ENCODE results near the gene ARAP3. TPM values are rescaled to one million over a fixed set of nuclear protein-coding genes. Genes with fewer than 3 reads are reported as not detected.

The ARAP3 gene
- total and polyA plus RNA-seq, 9 of the 15 experiments (the other 6 are each of a cell fraction or from before 2014, with no cell fraction given), result 0.83 to 25.7 (median 6.4) TPM

DNA sequence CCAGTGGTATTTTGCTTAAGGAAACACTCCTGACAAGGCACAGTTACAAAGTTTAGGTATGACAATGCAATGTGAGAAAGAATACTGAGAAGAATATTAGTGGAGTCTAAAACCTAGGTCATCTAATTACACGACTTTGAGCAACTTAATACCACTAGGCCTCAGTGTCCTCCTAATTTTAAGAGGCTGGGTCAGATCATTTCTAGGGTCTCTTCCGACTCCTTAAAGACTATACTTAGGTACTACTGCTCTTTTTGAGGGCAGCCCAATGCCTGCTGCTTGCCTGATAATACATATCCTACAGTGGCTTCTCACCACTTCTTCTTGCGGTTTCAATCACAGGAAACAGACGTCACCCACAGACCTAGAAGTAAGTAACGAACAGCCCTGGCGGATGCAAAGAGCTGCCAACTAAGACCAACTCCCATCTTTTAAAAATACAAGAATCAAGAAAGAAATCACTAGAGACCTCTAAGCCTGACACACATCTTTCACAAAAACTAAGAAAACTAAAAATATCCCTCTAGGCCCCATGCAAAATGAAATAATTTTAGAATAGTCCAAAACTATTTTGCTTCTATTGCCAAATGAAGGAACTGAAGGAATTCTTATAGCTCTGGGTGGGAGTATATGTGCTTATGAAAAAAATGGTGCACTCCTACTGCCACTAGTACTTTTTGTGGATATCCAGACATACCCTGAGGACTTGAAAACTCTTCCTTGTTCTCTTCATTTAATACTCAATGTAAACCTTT is 76.3 kb downstream of the ARAP3 start (continued):
- TF ChIP-seq, protein P1, sequence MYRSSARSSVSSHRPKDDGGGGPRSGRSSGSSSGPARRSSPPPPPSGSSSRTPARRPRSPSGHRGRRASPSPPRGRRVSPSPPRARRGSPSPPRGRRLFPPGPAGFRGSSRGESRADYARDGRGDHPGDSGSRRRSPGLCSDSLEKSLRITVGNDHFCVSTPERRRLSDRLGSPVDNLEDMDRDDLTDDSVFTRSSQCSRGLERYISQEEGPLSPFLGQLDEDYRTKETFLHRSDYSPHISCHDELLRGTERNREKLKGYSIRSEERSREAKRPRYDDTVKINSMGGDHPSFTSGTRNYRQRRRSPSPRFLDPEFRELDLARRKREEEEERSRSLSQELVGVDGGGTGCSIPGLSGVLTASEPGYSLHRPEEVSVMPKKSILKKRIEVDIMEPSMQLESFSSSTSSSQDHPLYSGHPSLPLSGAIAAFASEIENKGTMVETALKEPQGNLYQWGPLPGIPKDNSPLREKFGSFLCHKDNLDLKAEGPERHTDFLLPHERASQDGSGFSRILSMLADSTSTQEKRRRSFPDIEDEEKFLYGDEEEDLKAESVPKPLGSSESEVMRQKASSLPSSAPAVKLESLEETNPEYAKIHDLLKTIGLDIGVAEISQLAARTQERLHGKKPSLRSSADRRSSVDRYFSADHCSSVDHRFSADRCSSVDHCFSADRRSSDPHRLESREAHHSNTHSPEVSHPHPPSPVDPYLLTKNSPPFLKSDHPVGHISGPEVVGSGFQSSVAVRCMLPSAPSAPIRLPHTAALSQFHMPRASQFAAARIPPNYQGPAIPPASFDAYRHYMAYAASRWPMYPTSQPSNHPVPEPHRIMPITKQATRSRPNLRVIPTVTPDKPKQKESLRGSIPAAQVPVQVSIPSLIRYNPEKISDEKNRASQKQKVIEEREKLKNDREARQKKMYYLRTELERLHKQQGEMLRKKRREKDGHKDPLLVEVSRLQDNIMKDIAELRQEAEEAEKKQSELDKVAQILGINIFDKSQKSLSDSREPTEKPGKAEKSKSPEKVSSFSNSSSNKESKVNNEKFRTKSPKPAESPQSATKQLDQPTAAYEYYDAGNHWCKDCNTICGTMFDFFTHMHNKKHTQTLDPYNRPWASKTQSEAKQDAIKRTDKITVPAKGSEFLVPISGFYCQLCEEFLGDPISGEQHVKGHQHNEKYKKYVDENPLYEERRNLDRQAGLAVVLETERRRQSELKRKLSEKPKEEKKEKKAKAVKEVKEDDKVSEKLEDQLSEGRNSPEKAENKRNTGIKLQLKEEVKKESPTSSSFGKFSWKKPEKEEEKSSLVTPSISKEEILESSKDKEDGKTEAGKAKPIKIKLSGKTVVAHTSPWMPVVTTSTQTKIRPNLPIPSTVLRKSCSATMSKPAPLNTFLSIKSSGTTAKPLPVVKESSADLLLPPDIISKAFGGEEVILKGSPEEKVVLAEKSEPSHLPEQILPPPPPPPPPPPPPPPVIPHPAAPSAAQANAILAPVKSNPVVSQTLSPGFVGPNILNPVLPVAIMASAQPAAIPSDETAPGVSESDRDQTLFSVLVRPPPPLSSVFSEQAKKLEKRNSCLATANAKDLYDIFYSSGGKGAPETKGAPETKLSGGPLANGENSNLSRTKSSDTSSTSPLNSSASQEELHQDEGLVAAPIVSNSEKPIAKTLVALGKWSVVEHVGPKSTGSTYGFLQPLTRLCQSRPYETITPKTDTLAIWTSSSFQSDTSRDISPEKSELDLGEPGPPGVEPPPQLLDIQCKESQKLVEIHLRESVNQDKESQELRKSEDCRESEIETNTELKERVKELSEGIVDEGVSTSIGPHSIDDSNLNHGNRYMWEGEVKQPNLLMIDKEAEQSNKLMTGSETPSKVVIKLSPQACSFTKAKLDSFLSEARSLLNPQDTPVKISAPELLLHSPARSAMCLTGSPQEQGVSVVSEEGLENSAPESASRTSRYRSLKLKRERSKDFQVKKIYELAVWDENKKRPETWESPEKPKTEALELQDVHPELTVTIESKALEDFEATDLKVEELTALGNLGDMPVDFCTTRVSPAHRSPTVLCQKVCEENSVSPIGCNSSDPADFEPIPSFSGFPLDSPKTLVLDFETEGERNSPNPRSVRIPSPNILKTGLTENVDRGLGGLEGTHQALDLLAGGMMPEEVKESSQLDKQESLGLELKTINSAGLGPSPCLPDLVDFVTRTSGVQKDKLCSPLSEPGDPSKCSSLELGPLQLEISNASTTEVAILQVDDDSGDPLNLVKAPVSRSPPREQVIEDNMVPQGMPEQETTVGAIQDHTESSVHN (IDR thresholded peaks at IDR 0.05; ENCODE audit: borderline replicate concordance in 1 of 2, low read depth in 1 of 2), result no peak; a peak in 1 of 4 replicates
- TF ChIP-seq YY1 (IDR thresholded peaks at IDR 0.05; ENCODE audit: borderline replicate concordance in 1 of 3, control insufficient read depth in 1 of 3, extremely low read depth in 1 of 3, insufficient read depth in 3 of 3, insufficient read length in 1 of 3, insufficient replicate concordance in 2 of 3, low read depth in 1 of 3, low read length in 2 of 3), result no peak
- TF ChIP-seq E2F3 (CRISPR knock-in tag; IDR thresholded peaks at IDR 0.05), result no peak
- TF ChIP-seq NELFE (IDR thresholded peaks at IDR 0.05; ENCODE audit: insufficient read depth, insufficient read length), result no peak
- TF ChIP-seq CCAR2 (IDR thresholded peaks at IDR 0.05; ENCODE audit: low read depth, low read length), result no peak
- peak; percentile 68; the same call in 1 of the 2 replicates for TF ChIP-seq LCOR (CRISPR knock-in tag; IDR thresholded peaks at IDR 0.05)
- TF ChIP-seq, protein P2, sequence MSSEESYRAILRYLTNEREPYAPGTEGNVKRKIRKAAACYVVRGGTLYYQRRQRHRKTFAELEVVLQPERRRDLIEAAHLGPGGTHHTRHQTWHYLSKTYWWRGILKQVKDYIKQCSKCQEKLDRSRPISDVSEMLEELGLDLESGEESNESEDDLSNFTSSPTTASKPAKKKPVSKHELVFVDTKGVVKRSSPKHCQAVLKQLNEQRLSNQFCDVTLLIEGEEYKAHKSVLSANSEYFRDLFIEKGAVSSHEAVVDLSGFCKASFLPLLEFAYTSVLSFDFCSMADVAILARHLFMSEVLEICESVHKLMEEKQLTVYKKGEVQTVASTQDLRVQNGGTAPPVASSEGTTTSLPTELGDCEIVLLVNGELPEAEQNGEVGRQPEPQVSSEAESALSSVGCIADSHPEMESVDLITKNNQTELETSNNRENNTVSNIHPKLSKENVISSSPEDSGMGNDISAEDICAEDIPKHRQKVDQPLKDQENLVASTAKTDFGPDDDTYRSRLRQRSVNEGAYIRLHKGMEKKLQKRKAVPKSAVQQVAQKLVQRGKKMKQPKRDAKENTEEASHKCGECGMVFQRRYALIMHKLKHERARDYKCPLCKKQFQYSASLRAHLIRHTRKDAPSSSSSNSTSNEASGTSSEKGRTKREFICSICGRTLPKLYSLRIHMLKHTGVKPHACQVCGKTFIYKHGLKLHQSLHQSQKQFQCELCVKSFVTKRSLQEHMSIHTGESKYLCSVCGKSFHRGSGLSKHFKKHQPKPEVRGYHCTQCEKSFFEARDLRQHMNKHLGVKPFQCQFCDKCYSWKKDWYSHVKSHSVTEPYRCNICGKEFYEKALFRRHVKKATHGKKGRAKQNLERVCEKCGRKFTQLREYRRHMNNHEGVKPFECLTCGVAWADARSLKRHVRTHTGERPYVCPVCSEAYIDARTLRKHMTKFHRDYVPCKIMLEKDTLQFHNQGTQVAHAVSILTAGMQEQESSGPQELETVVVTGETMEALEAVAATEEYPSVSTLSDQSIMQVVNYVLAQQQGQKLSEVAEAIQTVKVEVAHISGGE (CRISPR knock-in tag; IDR thresholded peaks at IDR 0.05), result peak in 1 of 3 experiments; percentile 55; a peak in 2 of 6 replicates
- TF ChIP-seq STAG1 (CRISPR knock-in tag; IDR thresholded peaks at IDR 0.05; ENCODE audit: borderline replicate concordance), result no peak
- TF ChIP-seq PHF20 (IDR thresholded peaks at IDR 0.05; ENCODE audit: partially characterized antibody), result no peak
- TF ChIP-seq JUN (IDR thresholded peaks at IDR 0.05; ENCODE audit: borderline replicate concordance, low read depth, low read length), result peak; percentile 71; the same call in 1 of the 2 replicates
- no peak for TF ChIP-seq JUN (CRISPR knock-in tag; IDR thresholded peaks at IDR 0.05; ENCODE audit: borderline replicate concordance)

All from K562 (cell line).